UCSD-AML1 (cell line): ENCODE data around the gene SPATA3.

ENCODE experiments used
- DNase-seq: peaks from one replicate; lab custom pipeline; 2025; ENCODE audit not compliant: unreplicated experiment; lab: John Stamatoyannopoulos, UW

Gene SPATA3

GRCh38 chr2:231047923-231048915, 52.3 kb downstream of the SPATA3 start:
- DNase-seq, result no peak

GRCh38 chr2:231049286-231050017, 53.5 kb downstream of the SPATA3 start:
- DNase-seq, result no peak

- no peak for DNase-seq
Measured at GRCh38 chr2:231050018-231050901, 54.3 kb downstream of the SPATA3 start.

- no peak for DNase-seq
Measured at GRCh38 chr2:231051116-231051515, 55.2 kb downstream of the SPATA3 start.

GRCh38 chr2:231052494-231053451, 56.9 kb downstream of the SPATA3 start:
- peak; percentile 82 for DNase-seq

GRCh38 chr2:231053846-231054245, 57.9 kb downstream of the SPATA3 start:
- no peak for DNase-seq

- DNase-seq, result peak; percentile 91
Measured at GRCh38 chr2:231056453-231057416, 60.8 kb downstream of the SPATA3 start, which contains the start of gene PSMD1. PSMD1 (plus strand) TSS chr2:231056867; CDS start chr2:231057026, 159 bp downstream.

GRCh38 chr2:231057590-231057989, 61.7 kb downstream of the SPATA3 start:
- DNase-seq, result no peak
